Kidney (tissue), 14 donors: Measurements from ENCODE around the gene FUBP3. TPM values are rescaled to one million over a fixed set of nuclear protein-coding genes. Genes with fewer than 3 reads are reported as not detected.

Experiments used
- DNase-seq, 5 donors: peaks; one replicate each; pipeline ENCODE4 v3.0.0-alpha.2; 2013 to 2020
- FAIRE-seq: peaks from 2 replicates; lab custom pipeline; 2012; peaks lifted over from hg19 to GRCh38; lab: Jason Lieb, UNC
- H3K27ac ChIP-seq, 2 donors: one replicate each; pipeline ENCODE4 v1.7.0; 2013; ENCODE audit warnings: low read depth in 2 of 2, low read length in 2 of 2, inconsistent platforms in 1 of 2
- H3K27me3 ChIP-seq: one replicate; pipeline ENCODE4 v1.7.1; 2013; ENCODE audit warnings: low read length, inconsistent platforms; ENCODE audit not compliant: control insufficient read depth, insufficient read depth
- H3K36me3 ChIP-seq, 3 donors: one replicate each; pipeline versions ENCODE4 v1.7.0 to v1.7.1; 2013; ENCODE audit warnings: low read length in 3 of 3, control low read depth in 1 of 3, inconsistent platforms in 1 of 3; ENCODE audit not compliant: insufficient read depth in 3 of 3, control insufficient read depth in 2 of 3
- H3K4me1 ChIP-seq, 3 donors: one replicate each; pipeline versions ENCODE4 v1.7.0 to v1.7.1; 2013; ENCODE audit warnings: low read length in 3 of 3, inconsistent platforms in 1 of 3, low read depth in 1 of 3; ENCODE audit not compliant: control insufficient read depth in 2 of 3, insufficient read depth in 2 of 3
- H3K4me3 ChIP-seq, 3 donors: one replicate each; pipeline versions ENCODE4 v1.7.0 to v1.8.1; 2013; ENCODE audit warnings: low read length in 3 of 3, control low read depth in 1 of 3, inconsistent platforms in 1 of 3
- H3K9ac ChIP-seq, 3 donors: one replicate each; pipeline versions ENCODE4 v1.7.0 to v1.7.1; 2013; ENCODE audit warnings: low read length in 3 of 3, control low read depth in 1 of 3, inconsistent platforms in 1 of 3
- H3K9me3 ChIP-seq, 3 donors: one replicate each; pipeline versions ENCODE4 v1.7.0 to v1.7.1; 2013; ENCODE audit warnings: low read length in 3 of 3, control low read depth in 1 of 3, inconsistent platforms in 1 of 3; ENCODE audit not compliant: control insufficient read depth in 2 of 3, insufficient read depth in 1 of 3
- intact Hi-C: fragments of 100-400 bp; cut with DNase I; formaldehyde crosslinking; loops from one replicate; pipeline ENCODE4 v1.11.1; 2022
- polyA plus RNA-seq: library from polyadenylated mRNA; stranded (reverse); fragments of 350-450 nt; fragmentation: Illumina TruSeq; extraction: RNeasy Lipid Tissue Mini Kit (QIAGEN cat#74804); gene quantifications from one replicate; pipeline ENCODE4 v1.2.3, GENCODE V29; 2014; ENCODE audit warnings: low read depth, low replicate concordance; ENCODE audit not compliant: insufficient read depth
- total RNA-seq: library from RNA; stranded (reverse); fragmentation: NEBNext Ultra II Directional; extraction: Animal tissue kit (Norgen Biotek cat#: 25700); gene quantifications from one replicate; pipeline ENCODE4 v1.2.1, GENCODE V29; 2021
- TF ChIP-seq, protein P1 (sequence below): IDR thresholded peaks from 3 replicates; pipeline ENCODE4 v1.5.1; 2012; ENCODE audit warnings: mild to moderate bottlenecking, moderate library complexity, borderline replicate concordance; ENCODE audit not compliant: insufficient read depth; ENCODE audit errors: extremely low read depth
- donor health status: control.
- donor health status: control.
- donor health status: control.
- donor health status: control.
- donor health status: control.
- donor health status: DM: yes; HTN: yes; CAD: no.
- donor health status: Normal renal cell carcinoma (clear cell type).

FUBP3 gene
- total and polyA plus RNA-seq, 2 donors from 2014 or later: 19.4 to 44.1 TPM

DNA sequence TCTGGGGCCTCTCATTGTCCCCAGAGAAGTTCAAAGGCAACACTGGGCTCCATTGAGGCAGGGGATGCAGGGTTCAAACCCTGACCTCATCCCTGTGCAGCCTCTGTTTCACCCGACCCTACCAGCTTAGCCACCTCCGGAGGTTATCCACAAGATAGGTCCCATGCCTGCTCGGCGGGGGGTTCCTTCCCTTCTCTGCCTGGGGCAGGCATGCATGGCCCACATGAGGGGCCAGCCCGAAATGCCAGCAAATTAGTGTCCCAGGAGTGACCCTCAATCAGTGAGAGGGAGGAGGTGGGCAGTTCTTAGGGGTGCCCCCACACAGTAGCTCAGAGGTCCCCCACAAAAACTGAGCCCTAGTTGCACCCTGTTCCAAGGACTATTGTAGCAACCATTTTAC lies 24.8 kb upstream of the FUBP3 start:
- H3K36me3 ChIP-seq: no peaks in the 10 kb centered on the region
- intact Hi-C loops: no loop called here
- H3K4me3 ChIP-seq: no peak overlapping the region
- H3K9me3 ChIP-seq: no peaks in the 10 kb centered on the region
- H3K4me1 ChIP-seq: no peaks in the 10 kb centered on the region
- no peak for FAIRE-seq
- no peaks in the 10 kb centered on the region for H3K27me3 ChIP-seq
- TF ChIP-seq, protein P1, sequence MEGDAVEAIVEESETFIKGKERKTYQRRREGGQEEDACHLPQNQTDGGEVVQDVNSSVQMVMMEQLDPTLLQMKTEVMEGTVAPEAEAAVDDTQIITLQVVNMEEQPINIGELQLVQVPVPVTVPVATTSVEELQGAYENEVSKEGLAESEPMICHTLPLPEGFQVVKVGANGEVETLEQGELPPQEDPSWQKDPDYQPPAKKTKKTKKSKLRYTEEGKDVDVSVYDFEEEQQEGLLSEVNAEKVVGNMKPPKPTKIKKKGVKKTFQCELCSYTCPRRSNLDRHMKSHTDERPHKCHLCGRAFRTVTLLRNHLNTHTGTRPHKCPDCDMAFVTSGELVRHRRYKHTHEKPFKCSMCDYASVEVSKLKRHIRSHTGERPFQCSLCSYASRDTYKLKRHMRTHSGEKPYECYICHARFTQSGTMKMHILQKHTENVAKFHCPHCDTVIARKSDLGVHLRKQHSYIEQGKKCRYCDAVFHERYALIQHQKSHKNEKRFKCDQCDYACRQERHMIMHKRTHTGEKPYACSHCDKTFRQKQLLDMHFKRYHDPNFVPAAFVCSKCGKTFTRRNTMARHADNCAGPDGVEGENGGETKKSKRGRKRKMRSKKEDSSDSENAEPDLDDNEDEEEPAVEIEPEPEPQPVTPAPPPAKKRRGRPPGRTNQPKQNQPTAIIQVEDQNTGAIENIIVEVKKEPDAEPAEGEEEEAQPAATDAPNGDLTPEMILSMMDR: no peak
- no peak for DNase-seq
- no peak overlapping the region for H3K9ac ChIP-seq
- no peak overlapping the region for H3K27ac ChIP-seq

DNA sequence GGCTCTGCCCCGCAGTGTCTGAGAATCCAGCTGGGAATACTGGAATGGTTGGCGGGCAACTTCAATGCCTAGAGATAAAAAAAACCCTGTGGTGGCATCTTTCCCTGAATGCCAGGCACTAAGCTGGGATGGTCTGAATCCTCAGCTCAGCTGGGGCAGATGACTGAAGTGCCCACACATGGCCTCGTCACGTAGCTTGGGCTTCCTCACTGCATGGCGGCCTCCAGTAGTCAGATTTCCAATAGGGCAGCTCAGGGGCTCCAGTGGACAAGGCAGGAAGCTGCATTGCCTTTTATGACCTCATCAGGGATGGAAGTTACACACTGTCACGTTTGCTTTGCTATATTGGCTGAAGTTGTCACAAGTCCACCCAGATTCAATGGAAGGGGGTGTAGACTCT lies 24.3 kb upstream of the FUBP3 start:
- Histone ChIP-seq H3K27ac (no peak overlapping the region), H3K27me3 (no peaks in the 10 kb centered on the region), H3K9ac (no peak overlapping the region), H3K4me1 (no peaks in the 10 kb centered on the region), H3K9me3 (no peaks in the 10 kb centered on the region), H3K36me3 (no peaks in the 10 kb centered on the region), H3K4me3 (no peak overlapping the region)
- no peak for FAIRE-seq
- no peak for DNase-seq
- TF ChIP-seq, protein P1: no peak
- intact Hi-C loops: no loop called here

- Histone ChIP-seq H3K27me3 (no peaks in the 10 kb centered on the region), H3K9me3 (no peaks in the 10 kb centered on the region), H3K27ac (no peak overlapping the region), H3K4me3 (no peak overlapping the region), H3K4me1 (no peaks in the 10 kb centered on the region), H3K36me3 (no peaks in the 10 kb centered on the region), H3K9ac (no peak overlapping the region)
- TF ChIP-seq, protein P1: no peak
- no peak for FAIRE-seq
- intact Hi-C loops: no loop called here
- no peak for DNase-seq
Observed at GRCh38 chr9:130555968-130556367, 23.4 kb upstream of the FUBP3 start.
